Activated CD8-positive, alpha-beta memory T cell treated with anti-CD3 and anti-CD28 coated beads, Interleukin-2, amount 50 U/mL, for 24 hours (primary cell): Measurements from ENCODE around the gene CHD6.

Source experiments
- DNase-seq: peaks from one replicate; pipeline ENCODE4 v3.0.0-alpha.2; 2020; ENCODE audit errors: extremely low read depth

Gene CHD6

GRCh38 chr20:41592516-41593216 is 25.5 kb downstream of the CHD6 start:
- DNase-seq: no peak

GRCh38 chr20:41587956-41588355 is 30.2 kb downstream of the CHD6 start:
- no peak for DNase-seq

- no peak for DNase-seq
Observed at GRCh38 chr20:41587523-41587922, 30.7 kb downstream of the CHD6 start.

- no peak for DNase-seq
Observed at GRCh38 chr20:41586772-41587171, 31.4 kb downstream of the CHD6 start.

GRCh38 chr20:41580350-41580749 is 37.8 kb downstream of the CHD6 start:
- DNase-seq: no peak

GRCh38 chr20:41577129-41578009 is 40.8 kb downstream of the CHD6 start:
- no peak for DNase-seq

GRCh38 chr20:41575412-41575811 is 42.8 kb downstream of the CHD6 start:
- DNase-seq: no peak

- DNase-seq: no peak
Observed at GRCh38 chr20:41574802-41575389, 43.3 kb downstream of the CHD6 start.

GRCh38 chr20:41573955-41574354 is 44.2 kb downstream of the CHD6 start:
- no peak for DNase-seq

- no peak for DNase-seq
Observed at GRCh38 chr20:41572010-41572572, 46.1 kb downstream of the CHD6 start.

- no peak for DNase-seq
Observed at GRCh38 chr20:41571006-41571405, 47.2 kb downstream of the CHD6 start.

GRCh38 chr20:41570557-41570956 is 47.6 kb downstream of the CHD6 start:
- no peak for DNase-seq

- DNase-seq: no peak
Observed at GRCh38 chr20:41567615-41568014, 50.6 kb downstream of the CHD6 start.

GRCh38 chr20:41566896-41567527 is 51.2 kb downstream of the CHD6 start:
- no peak for DNase-seq

- no peak for DNase-seq
Observed at GRCh38 chr20:41563087-41563486, 55.1 kb downstream of the CHD6 start.

- DNase-seq: no peak
Observed at GRCh38 chr20:41560970-41561369, 57.2 kb downstream of the CHD6 start.

- no peak for DNase-seq
Observed at GRCh38 chr20:41559658-41560057, 58.5 kb downstream of the CHD6 start.

GRCh38 chr20:41553142-41553879 is 64.9 kb downstream of the CHD6 start:
- no peak for DNase-seq

GRCh38 chr20:41552295-41553068 is 65.7 kb downstream of the CHD6 start:
- no peak for DNase-seq

- DNase-seq: no peak
Observed at GRCh38 chr20:41551011-41551705, 67.0 kb downstream of the CHD6 start.
